Kidney (tissue), 14 donors: ENCODE results near the gene CHRDL1. TPM values are rescaled to one million over a fixed set of nuclear protein-coding genes. Genes with fewer than 3 reads are reported as not detected.
A peak's percentile ranks its signal among the peaks of the same experiment; 100 is the strongest.

Source experiments
- DNase-seq, 5 donors: peaks; one replicate each; pipeline ENCODE4 v3.0.0-alpha.2; 2013 to 2020
- FAIRE-seq: peaks from 2 replicates; lab custom pipeline; 2012; peaks lifted over from hg19 to GRCh38; lab: Jason Lieb, UNC
- H3K27ac ChIP-seq, 2 donors: one replicate each; pipeline ENCODE4 v1.7.0; 2013; ENCODE audit warnings: low read depth in 2 of 2, low read length in 2 of 2, inconsistent platforms in 1 of 2
- H3K27me3 ChIP-seq: one replicate; pipeline ENCODE4 v1.7.1; 2013; ENCODE audit warnings: low read length, inconsistent platforms; ENCODE audit not compliant: control insufficient read depth, insufficient read depth
- H3K36me3 ChIP-seq, 3 donors: one replicate each; pipeline versions ENCODE4 v1.7.0 to v1.7.1; 2013; ENCODE audit warnings: low read length in 3 of 3, control low read depth in 1 of 3, inconsistent platforms in 1 of 3; ENCODE audit not compliant: insufficient read depth in 3 of 3, control insufficient read depth in 2 of 3
- H3K4me1 ChIP-seq, 3 donors: one replicate each; pipeline versions ENCODE4 v1.7.0 to v1.7.1; 2013; ENCODE audit warnings: low read length in 3 of 3, inconsistent platforms in 1 of 3, low read depth in 1 of 3; ENCODE audit not compliant: control insufficient read depth in 2 of 3, insufficient read depth in 2 of 3
- H3K4me3 ChIP-seq, 3 donors: one replicate each; pipeline versions ENCODE4 v1.7.0 to v1.8.1; 2013; ENCODE audit warnings: low read length in 3 of 3, control low read depth in 1 of 3, inconsistent platforms in 1 of 3
- H3K9ac ChIP-seq, 3 donors: one replicate each; pipeline versions ENCODE4 v1.7.0 to v1.7.1; 2013; ENCODE audit warnings: low read length in 3 of 3, control low read depth in 1 of 3, inconsistent platforms in 1 of 3
- H3K9me3 ChIP-seq, 3 donors: one replicate each; pipeline versions ENCODE4 v1.7.0 to v1.7.1; 2013; ENCODE audit warnings: low read length in 3 of 3, control low read depth in 1 of 3, inconsistent platforms in 1 of 3; ENCODE audit not compliant: control insufficient read depth in 2 of 3, insufficient read depth in 1 of 3
- intact Hi-C: fragments of 100-400 bp; cut with DNase I; formaldehyde crosslinking; loops from one replicate; pipeline ENCODE4 v1.11.1; 2022
- polyA plus RNA-seq: library from polyadenylated mRNA; stranded (reverse); fragments of 350-450 nt; fragmentation: Illumina TruSeq; extraction: RNeasy Lipid Tissue Mini Kit (QIAGEN cat#74804); gene quantifications from one replicate; pipeline ENCODE4 v1.2.3, GENCODE V29; 2014; ENCODE audit warnings: low read depth, low replicate concordance; ENCODE audit not compliant: insufficient read depth
- total RNA-seq: library from RNA; stranded (reverse); fragmentation: NEBNext Ultra II Directional; extraction: Animal tissue kit (Norgen Biotek cat#: 25700); gene quantifications from one replicate; pipeline ENCODE4 v1.2.1, GENCODE V29; 2021
- TF ChIP-seq, protein P1 (sequence below): IDR thresholded peaks from 3 replicates; pipeline ENCODE4 v1.5.1; 2012; ENCODE audit warnings: mild to moderate bottlenecking, moderate library complexity, borderline replicate concordance; ENCODE audit not compliant: insufficient read depth; ENCODE audit errors: extremely low read depth
- donor health status: control.
- donor health status: control.
- donor health status: control.
- donor health status: control.
- donor health status: control.
- donor health status: DM: yes; HTN: yes; CAD: no.
- donor health status: Normal renal cell carcinoma (clear cell type).

CHRDL1 gene
- total and polyA plus RNA-seq, 2 donors from 2014 or later: 8.7 to 18.3 TPM

DNA sequence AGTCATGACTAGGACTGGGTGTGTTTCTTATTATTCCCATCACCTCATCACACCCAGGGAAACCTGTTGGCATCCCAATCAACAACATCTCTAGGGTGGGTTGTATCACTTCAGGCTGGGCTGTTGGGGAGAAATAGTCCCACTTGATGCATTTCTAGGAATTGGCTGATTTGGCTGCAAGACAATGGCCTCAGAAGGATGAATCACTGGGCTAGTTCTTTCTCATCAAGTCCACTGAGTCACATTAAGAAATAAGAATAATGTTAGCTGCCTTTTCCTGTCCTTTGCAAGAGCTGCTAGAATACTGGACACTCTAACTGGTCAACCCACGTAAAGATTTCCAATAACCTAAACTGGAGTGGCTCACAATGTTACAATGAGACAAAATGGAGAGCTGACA lies 104.2 kb downstream of the CHRDL1 start:
- FAIRE-seq: no peak
- TF ChIP-seq, protein P1, sequence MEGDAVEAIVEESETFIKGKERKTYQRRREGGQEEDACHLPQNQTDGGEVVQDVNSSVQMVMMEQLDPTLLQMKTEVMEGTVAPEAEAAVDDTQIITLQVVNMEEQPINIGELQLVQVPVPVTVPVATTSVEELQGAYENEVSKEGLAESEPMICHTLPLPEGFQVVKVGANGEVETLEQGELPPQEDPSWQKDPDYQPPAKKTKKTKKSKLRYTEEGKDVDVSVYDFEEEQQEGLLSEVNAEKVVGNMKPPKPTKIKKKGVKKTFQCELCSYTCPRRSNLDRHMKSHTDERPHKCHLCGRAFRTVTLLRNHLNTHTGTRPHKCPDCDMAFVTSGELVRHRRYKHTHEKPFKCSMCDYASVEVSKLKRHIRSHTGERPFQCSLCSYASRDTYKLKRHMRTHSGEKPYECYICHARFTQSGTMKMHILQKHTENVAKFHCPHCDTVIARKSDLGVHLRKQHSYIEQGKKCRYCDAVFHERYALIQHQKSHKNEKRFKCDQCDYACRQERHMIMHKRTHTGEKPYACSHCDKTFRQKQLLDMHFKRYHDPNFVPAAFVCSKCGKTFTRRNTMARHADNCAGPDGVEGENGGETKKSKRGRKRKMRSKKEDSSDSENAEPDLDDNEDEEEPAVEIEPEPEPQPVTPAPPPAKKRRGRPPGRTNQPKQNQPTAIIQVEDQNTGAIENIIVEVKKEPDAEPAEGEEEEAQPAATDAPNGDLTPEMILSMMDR: no peak
- H3K27me3 ChIP-seq: peaks cover 3% of the 10 kb centered on the region
- no peaks in the 10 kb centered on the region for H3K36me3 ChIP-seq
- intact Hi-C loops: no loop called here
- no peak overlapping the region for H3K9ac ChIP-seq
- no peak overlapping the region for H3K27ac ChIP-seq
- H3K4me1 ChIP-seq: no peaks in the 10 kb centered on the region
- H3K4me3 ChIP-seq: no peak overlapping the region
- H3K9me3 ChIP-seq: no peaks in the 10 kb centered on the region
- no peak for DNase-seq

DNA sequence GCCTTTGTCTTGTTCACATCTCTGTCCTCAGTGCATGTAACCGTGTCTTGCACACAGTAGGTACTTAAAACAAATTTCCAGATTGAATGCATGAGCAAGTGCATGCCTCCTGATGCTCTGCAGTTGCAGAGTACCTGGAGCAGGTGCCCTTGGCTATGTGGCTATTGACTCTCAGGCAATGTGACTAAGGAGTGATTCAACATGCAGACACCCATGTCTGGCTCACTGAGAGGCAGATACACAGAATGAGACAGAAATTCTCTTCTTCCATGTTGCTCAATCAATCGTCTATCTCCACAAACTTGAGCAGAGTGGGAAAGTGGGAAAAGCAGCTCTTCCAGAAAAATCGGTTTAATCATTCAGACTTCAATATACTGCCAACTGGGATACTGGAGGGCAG lies 111.0 kb downstream of the CHRDL1 start:
- intact Hi-C loops: no loop called here
- TF ChIP-seq, protein P1: no peak
- Histone ChIP-seq H3K27me3 (no peaks in the 10 kb centered on the region), H3K4me1 (no peaks in the 10 kb centered on the region), H3K9ac (no peak overlapping the region), H3K9me3 (no peaks in the 10 kb centered on the region), H3K36me3 (no peaks in the 10 kb centered on the region), H3K4me3 (no peak overlapping the region), H3K27ac (no peak overlapping the region)
- no peak for DNase-seq
- FAIRE-seq: no peak

DNA sequence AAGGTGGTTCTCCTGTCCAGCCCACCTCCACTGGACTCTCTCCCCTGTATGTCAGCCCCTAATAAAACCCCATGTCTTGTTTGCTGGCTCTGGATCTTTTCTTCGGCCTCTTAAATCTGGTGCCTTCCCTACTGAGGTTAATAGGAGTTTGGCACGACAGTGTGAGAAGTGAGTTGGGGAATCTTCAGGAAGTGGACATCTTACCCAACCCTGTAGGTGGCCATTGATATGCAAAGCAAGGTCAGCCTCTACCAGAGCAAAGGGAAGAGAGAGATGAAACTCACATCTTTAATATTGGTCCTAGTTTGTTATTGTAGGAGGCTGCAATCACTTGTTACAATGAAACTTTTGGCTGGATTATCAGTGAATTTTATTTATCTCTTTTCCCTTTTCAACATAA lies 111.7 kb downstream of the CHRDL1 start:
- H3K36me3 ChIP-seq: no peaks in the 10 kb centered on the region
- no peak overlapping the region for H3K4me3 ChIP-seq
- no peaks in the 10 kb centered on the region for H3K27me3 ChIP-seq
- no peaks in the 10 kb centered on the region for H3K4me1 ChIP-seq
- intact Hi-C loops: no loop called here
- H3K9ac ChIP-seq: no peak overlapping the region
- no peaks in the 10 kb centered on the region for H3K9me3 ChIP-seq
- DNase-seq (no peak), FAIRE-seq (no peak)
- TF ChIP-seq, protein P1: no peak
- no peak overlapping the region for H3K27ac ChIP-seq

DNA sequence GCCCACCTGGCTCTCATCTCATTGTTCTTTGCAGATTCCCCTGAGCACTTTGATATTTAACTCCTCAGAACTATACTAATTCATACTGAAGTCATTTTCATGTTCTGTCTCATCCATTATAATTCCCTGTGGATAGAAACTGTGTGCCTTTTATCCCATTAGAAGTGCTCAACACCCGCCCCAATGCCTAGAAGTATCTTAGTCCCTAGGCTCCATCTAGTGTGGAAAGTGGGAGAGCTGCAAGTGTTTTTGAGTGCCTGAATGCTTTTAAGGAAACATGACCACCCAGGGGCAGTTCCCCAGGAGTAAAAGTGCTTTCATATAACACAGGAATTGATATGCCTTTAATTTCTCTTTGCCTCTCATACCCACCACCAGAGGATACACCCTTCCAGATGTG lies 117.0 kb downstream of the CHRDL1 start:
- intact Hi-C loops: no loop called here
- Histone ChIP-seq H3K9me3 (no peaks in the 10 kb centered on the region), H3K36me3 (no peaks in the 10 kb centered on the region), H3K27me3 (no peaks in the 10 kb centered on the region), H3K27ac (no peak overlapping the region), H3K4me3 (no peak overlapping the region), H3K9ac (no peak overlapping the region), H3K4me1 (no peaks in the 10 kb centered on the region)
- no peak for FAIRE-seq
- DNase-seq: peak in 2 of 5 donors; percentile 8 to 17
- TF ChIP-seq, protein P1: no peak
